NCI-H460 (cell line): ENCODE measurements around the gene CYB5R3. TPM values are rescaled to one million over a fixed set of nuclear protein-coding genes. Genes with fewer than 3 reads are reported as not detected.

Experiments
- DNase-seq: peaks from one replicate; pipeline ENCODE4 v3.0.0-alpha.2; 2016; ENCODE audit warnings: low read depth; ENCODE audit errors: extremely low read depth
- total RNA-seq: library from RNA; depleted of rRNA; stranded (reverse); fragments of >200 nt; shearing (Covaris generic); gene quantifications from 2 replicates; pipeline ENCODE4 v1.2.3, GENCODE V29; 2014

CYB5R3 gene
- total RNA-seq, 1 experiment from 2014 or later, result 29.5 TPM

GRCh38 chr22:42646569-42647525 is 2.3 kb downstream of the CYB5R3 start:
- no peak for DNase-seq

DNA sequence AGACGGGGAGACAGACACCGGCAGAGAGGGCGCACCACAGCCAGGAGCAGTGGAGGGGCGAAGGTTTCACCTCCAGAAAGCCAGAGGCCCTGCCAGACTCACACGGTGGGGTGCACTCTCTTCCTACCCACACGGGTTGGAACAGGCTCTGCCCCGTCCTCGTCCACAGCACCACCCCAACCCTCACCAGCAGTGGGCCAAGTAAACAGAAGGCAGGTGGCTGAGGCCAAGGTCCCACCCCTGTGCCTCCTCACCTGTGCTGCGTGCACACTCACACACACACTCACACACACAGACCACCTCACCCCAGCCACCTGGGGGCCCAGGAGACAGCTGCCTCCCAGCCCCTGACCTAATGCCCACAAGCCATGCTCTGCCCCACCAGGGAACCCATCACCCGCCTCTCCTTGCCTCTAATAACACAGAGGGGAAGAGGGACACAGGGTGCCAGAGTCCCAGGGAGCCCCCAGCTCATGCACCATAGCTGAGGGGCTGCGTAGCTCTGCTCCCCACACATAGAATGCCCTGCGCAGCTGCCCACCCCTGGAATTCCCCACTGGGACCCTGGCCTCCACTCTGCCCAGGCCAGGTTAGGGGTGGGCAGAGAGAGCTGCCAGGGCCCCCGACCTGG is 3.1 kb downstream of the CYB5R3 start:
- no peak for DNase-seq

DNA sequence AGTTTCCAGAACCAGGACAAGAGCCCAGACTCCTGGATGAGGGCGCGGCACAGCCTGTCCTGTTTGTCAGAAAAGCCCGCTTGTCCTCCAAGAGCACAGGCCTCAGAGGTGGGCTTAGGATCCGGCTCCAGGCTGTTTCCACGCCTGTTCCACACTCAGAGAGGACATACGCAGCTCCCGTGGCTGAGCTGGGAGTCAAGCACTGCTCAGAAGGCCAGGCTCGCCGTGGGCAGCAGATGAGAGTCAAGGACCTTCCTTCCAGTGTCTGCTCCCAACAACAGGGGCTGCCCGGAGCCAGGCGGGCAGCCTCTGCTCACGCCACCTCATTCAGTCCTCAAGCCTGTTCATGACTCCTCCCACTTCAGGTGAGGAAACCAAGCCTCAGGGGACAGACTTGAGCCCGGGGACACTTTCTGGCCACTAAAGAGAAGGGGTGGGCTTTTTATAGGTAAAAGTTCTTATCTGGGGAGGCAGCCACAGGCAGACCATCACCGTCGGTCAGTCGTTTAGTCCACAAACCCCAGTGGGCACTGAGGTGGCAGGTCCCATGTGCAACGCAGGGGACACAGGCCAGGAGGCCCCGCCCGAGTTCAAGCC is 3.8 kb downstream of the CYB5R3 start:
- DNase-seq, result no peak

- no peak for DNase-seq
Measured at GRCh38 chr22:42644422-42645340, 4.5 kb downstream of the CYB5R3 start.

DNA sequence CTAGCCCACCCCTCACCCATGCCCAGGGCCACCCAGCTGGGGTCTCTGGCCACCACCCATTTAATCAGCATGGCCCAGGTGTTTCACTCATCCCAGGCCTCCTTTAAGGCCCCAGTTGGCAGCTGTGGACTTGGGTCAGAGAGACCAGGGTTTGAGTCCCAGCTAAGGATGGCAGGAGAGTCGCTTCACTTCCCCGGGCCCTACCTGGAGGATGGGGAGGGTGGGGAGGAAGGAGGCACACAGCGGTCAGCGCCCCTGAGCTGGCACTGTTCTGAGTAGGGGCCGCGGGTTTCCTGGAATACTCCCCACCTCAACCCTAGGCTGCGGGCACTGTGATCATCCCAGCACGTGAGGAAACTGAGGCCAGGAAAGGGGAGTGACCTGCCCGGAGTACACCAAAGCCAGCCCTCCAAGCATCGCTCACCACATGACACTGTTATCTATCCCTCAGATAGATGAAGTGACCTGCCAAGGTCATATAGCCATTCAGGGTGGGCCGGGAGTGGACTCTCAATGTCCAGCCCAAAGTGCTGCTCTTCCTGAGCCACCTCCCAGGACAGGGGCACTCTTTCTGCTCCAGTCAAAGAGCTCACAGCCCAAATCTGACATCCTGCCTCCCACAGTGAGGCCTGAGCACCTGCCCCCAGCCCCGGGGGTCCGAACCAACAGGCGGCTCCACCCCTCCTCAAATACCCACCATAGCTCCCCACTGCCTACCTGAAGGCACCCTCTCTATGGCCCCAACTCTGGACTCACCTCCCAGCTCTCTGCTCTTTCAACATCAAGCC is 5.4 kb downstream of the CYB5R3 start:
- DNase-seq, result no peak

GRCh38 chr22:42642806-42643633 is 6.2 kb downstream of the CYB5R3 start:
- DNase-seq, result no peak

DNA sequence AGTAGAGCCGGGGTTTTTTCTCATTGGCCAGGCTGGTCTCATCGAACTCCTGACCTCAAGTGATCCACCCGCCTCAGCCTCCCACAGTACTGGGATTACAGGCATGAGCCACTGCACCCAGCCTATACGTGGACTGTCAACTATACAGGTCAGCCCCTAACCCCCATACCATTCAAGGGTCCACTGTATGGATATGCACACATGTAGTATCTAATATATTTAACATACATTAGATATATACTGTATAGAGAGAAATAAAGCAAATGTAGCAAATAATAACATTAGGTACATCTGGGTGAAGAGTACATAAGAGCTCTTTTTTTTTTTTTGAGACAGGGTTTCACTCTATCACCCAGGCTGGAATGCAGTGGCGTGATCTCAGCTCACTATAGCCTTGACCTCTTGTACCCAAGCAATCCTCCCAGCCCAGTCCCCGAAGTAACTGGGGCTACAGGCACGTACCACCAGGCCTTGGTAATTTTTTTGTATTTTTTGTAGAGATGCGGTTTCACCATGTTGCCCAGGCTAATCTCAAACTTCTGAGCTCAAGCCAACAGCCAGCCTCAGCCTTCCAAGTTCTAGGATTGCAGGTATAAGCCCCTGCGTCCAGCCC is 7.3 kb downstream of the CYB5R3 start:
- no peak for DNase-seq

DNA sequence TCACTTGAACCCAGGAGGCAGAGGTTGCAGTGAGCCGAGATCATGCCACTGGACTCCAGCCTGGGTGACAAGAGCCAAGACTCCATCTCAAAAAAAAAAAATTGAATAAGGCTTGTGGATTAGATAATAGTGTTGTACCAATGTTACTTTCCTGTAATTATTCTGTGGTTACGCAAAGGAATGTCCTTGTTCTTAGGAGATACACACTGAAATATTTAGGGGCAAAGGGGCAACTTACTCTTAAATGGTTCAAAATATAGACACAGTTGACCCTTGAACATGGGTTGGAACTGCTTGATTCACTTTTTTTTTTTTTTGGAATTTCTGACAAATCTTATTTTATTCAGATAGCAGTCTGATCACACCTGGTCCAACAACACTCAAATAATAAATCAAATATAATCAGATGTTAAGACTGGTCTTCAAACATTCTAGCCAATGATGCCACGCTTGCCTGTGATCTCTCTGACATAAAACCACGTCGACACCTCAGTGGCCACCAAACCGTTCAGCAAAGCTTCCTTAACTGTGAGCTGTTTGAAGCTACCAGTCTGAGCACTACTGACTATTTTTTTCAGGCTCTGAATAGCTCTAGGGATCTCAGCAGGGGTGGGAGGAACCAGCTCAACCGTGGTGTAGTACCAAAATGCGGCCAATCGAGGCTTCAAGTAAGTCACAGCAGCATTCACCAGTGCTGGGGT is 9.5 kb downstream of the CYB5R3 start:
- DNase-seq, result no peak

- no peak for DNase-seq
Measured at GRCh38 chr22:42637555-42637954, 11.6 kb downstream of the CYB5R3 start.

- no peak for DNase-seq
Measured at GRCh38 chr22:42636506-42636905, 12.7 kb downstream of the CYB5R3 start.

DNA sequence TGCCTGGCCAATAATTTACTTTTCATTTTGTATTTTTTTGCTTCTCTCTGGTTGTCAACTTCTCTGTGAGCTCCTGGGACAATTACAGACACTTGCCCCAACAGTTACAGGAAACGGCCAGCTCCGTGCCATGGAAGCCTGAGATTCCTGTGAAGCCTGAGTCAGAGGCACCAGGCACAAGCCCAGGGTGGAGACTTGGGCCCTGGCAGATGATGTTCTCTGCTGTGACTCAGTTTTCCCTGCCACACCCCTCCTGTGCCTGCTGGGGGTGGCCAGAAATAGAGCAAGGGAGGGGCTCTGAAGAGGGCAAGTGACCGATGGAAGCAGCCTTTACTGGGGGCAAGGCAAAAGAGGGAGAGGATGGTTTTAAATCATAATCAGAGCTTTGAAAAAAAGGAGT is 13.7 kb downstream of the CYB5R3 start:
- DNase-seq, result peak; percentile 54

- no peak for DNase-seq
Measured at GRCh38 chr22:42633013-42633412, 16.2 kb downstream of the CYB5R3 start.

DNA sequence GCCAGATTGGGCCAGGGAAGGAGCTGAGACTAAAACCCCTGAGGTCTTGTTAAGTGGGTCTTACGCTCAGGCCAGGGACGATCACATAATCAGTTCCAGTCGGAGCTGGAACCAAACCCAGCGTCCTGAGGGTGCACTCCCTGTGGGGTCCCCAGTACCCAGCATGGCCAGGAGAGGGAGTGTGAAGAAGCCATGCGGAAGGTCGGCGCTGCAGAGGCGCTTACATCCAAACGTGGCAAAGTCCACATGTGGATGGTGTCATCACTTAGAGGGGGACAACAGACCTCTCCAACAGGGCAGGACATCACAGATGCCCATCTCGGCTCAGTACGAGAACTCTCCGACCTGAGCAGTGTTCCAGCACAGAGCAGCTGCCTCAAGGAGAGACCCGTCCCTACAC is 17.1 kb downstream of the CYB5R3 start:
- DNase-seq, result no peak

DNA sequence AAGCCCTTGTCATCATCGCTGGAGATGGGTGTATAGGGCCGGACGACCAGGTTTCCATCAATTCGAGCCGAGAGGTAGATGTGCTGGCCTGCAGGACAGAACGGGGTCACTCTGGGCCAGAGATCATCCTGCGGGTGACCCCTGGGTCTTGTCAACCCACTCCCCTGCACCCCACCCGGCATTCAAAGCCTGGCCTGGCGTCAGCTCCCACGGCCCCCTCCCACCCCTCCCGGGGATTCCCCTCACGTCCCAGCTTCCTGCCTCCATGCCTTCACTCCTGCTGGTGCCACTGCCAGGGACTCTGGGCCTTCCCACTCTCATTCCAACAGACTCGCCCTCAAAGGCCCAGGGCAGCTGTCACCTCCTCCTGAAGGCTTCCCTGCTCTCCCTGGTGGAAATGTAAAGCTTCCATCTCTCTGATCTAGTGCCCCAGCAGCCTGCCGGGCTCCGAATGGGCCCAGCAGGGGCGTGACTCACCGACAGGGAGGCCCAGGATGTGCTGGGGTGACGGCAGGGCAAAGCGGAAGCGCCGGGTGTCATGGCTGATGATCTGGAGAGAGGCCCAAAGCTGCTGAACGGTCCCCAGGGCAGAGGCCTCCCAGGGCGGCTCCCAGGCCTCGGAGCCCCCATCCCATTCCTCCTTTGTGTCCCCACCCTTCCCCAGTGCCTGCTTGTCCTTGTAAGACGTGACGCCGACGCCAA is 18.1 kb downstream of the CYB5R3 start:
- no peak for DNase-seq

GRCh38 chr22:42630211-42630610 is 19.0 kb downstream of the CYB5R3 start:
- no peak for DNase-seq

DNA sequence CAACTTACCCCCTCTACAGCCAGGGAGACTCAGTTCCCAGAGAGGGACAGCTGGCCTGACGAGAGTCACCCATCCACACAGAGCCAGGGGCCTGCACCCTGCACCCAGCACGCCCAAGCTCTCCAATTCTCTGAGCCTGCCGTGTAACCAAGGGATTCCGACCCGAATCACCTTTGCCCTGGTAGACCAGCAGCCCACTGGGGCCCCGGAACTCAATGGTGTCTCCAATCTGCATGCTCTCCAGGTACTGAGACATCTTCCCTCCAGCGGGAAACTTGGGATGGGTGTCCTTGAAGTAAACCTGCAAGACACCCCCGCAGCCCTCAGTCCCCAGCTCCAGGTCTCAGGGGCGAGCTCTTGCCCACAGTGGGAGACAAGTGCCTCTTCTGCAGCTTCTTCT is 21.2 kb downstream of the CYB5R3 start:
- DNase-seq, result no peak

GRCh38 chr22:42626951-42627625 is 22.1 kb downstream of the CYB5R3 start:
- no peak for DNase-seq
